DMS53 (cell line): ENCODE results near the gene CD84.
A peak's percentile ranks its signal among the peaks of the same experiment; 100 is the strongest.
"Not testable (repeated sequence)": the region's sequence is repeated elsewhere in the genome, so short reads cannot be mapped to it uniquely, and the experiment has no call there.

ENCODE experiments used
- DNase-seq: peaks from one replicate; lab custom pipeline; 2025; lab: John Stamatoyannopoulos, UW

The CD84 gene

GRCh38 chr1:160515908-160516307, 63.4 kb downstream of the CD84 start:
- not testable (repeated sequence) for DNase-seq

- DNase-seq: no peak
These were observed 74.6 kb downstream of the CD84 start for GRCh38 chr1:160504651-160505050.

- no peak for DNase-seq
These were observed 76.2 kb downstream of the CD84 start for GRCh38 chr1:160503087-160503486.

GRCh38 chr1:160500321-160500990, 78.8 kb downstream of the CD84 start:
- no peak for DNase-seq

- no peak for DNase-seq
These were observed 79.7 kb downstream of the CD84 start for GRCh38 chr1:160499631-160500030.

GRCh38 chr1:160498301-160499065, 80.8 kb downstream of the CD84 start:
- DNase-seq: not testable (repeated sequence)

- no peak for DNase-seq
These were observed 83.0 kb downstream of the CD84 start for GRCh38 chr1:160496334-160496733.

GRCh38 chr1:160494620-160495019, 84.7 kb downstream of the CD84 start:
- peak; percentile 37 for DNase-seq

- no peak for DNase-seq
These were observed 86.7 kb downstream of the CD84 start for GRCh38 chr1:160492617-160493016.

GRCh38 chr1:160491981-160492380, 87.3 kb downstream of the CD84 start:
- DNase-seq: no peak
